HG03439 (cell line): ENCODE measurements around the gene NDUFAF2.
A peak's percentile ranks its signal among the peaks of the same experiment; 100 is the strongest.

ENCODE experiments used
- ATAC-seq: cut with Tn5 transposase; IDR thresholded peaks from one replicate; pipeline ENCODE4 v1.9.1; 2021; ENCODE audit warnings: mild to moderate bottlenecking, moderate library complexity; ENCODE audit not compliant: unreplicated experiment

Gene NDUFAF2

GRCh38 chr5:61114441-61114840 lies 169.4 kb downstream of the NDUFAF2 start:
- no peak for ATAC-seq

- ATAC-seq: no peak
Measured at GRCh38 chr5:61115968-61116367, 171.0 kb downstream of the NDUFAF2 start.

- no peak for ATAC-seq
Measured at GRCh38 chr5:61119066-61119465, 174.1 kb downstream of the NDUFAF2 start.

GRCh38 chr5:61120534-61120933 lies 175.5 kb downstream of the NDUFAF2 start:
- ATAC-seq: no peak

- no peak for ATAC-seq
Measured at GRCh38 chr5:61123145-61123544, 178.1 kb downstream of the NDUFAF2 start.

- ATAC-seq: no peak
Measured at GRCh38 chr5:61130289-61130688, 185.3 kb downstream of the NDUFAF2 start.

- no peak for ATAC-seq
Measured at GRCh38 chr5:61132559-61132958, 187.6 kb downstream of the NDUFAF2 start.

GRCh38 chr5:61137835-61138234 lies 192.8 kb downstream of the NDUFAF2 start:
- no peak for ATAC-seq

GRCh38 chr5:61139094-61139873 lies 194.3 kb downstream of the NDUFAF2 start:
- ATAC-seq: no peak

GRCh38 chr5:61139931-61140330 lies 194.9 kb downstream of the NDUFAF2 start:
- ATAC-seq: no peak

- ATAC-seq: no peak
Measured at GRCh38 chr5:61141801-61142200, 196.8 kb downstream of the NDUFAF2 start.

GRCh38 chr5:61142391-61142790 lies 197.4 kb downstream of the NDUFAF2 start:
- ATAC-seq: no peak

GRCh38 chr5:61142811-61143210 lies 197.8 kb downstream of the NDUFAF2 start:
- no peak for ATAC-seq

- no peak for ATAC-seq
Measured at GRCh38 chr5:61148515-61148914, 203.5 kb downstream of the NDUFAF2 start.

- no peak for ATAC-seq
Measured at GRCh38 chr5:61151893-61152292, 206.9 kb downstream of the NDUFAF2 start.

GRCh38 chr5:61159070-61159469 lies 214.1 kb downstream of the NDUFAF2 start:
- ATAC-seq: no peak

- no peak for ATAC-seq
Measured at GRCh38 chr5:61159836-61160235, 214.8 kb downstream of the NDUFAF2 start.

GRCh38 chr5:61160497-61160896 lies 215.5 kb downstream of the NDUFAF2 start:
- ATAC-seq: no peak

- peak; percentile 97 for ATAC-seq
Measured at GRCh38 chr5:61162010-61162831, 217.2 kb downstream of the NDUFAF2 start, which contains the start of gene SMIM15. SMIM15 (minus strand) TSS chr5:61162468; CDS start chr5:61160171, 2,297 bp downstream.

GRCh38 chr5:61162832-61163567 lies 218.0 kb downstream of the NDUFAF2 start:
- peak; percentile 15 for ATAC-seq

GRCh38 chr5:61163905-61164304 lies 218.9 kb downstream of the NDUFAF2 start:
- no peak for ATAC-seq
